ENCODE results near the gene MSANTD2.

The MSANTD2 gene

GRCh38 chr11:124800226-124800929 is at the start of gene MSANTD2:
Gene MSANTD2 (minus strand): TSS chr11:124800406. CDS start chr11:124800380, 26 bp downstream.
- peak; percentile 83 for DNase-seq

- DNase-seq: no peak
Measured at GRCh38 chr11:124846070-124846673, 46.0 kb upstream of the MSANTD2 start.

GRCh38 chr11:124844664-124845079 is 44.5 kb upstream of the MSANTD2 start:
- no peak for DNase-seq

GRCh38 chr11:124843616-124843910 is 43.4 kb upstream of the MSANTD2 start:
- no peak for DNase-seq

- no peak for DNase-seq
Measured at GRCh38 chr11:124842305-124842704, 42.1 kb upstream of the MSANTD2 start.

GRCh38 chr11:124841840-124842239 is 41.6 kb upstream of the MSANTD2 start:
- no peak for DNase-seq

GRCh38 chr11:124841201-124841600 is 41.0 kb upstream of the MSANTD2 start:
- no peak for DNase-seq

GRCh38 chr11:124840666-124841065 is 40.5 kb upstream of the MSANTD2 start:
- DNase-seq: no peak

- DNase-seq: no peak
Measured at GRCh38 chr11:124839972-124840621, 39.9 kb upstream of the MSANTD2 start.

GRCh38 chr11:124839128-124839971 is 39.1 kb upstream of the MSANTD2 start:
- DNase-seq: no peak

- no peak for DNase-seq
Measured at GRCh38 chr11:124838805-124839127, 38.6 kb upstream of the MSANTD2 start.

- DNase-seq: peak; percentile 82
Measured at GRCh38 chr11:124837491-124837856, 37.3 kb upstream of the MSANTD2 start.

GRCh38 chr11:124835918-124836317 is 35.7 kb upstream of the MSANTD2 start:
- DNase-seq: no peak

- no peak for DNase-seq
Measured at GRCh38 chr11:124834526-124835180, 34.4 kb upstream of the MSANTD2 start.

GRCh38 chr11:124832571-124832970 is 32.4 kb upstream of the MSANTD2 start:
- no peak for DNase-seq

GRCh38 chr11:124831897-124832296 is 31.7 kb upstream of the MSANTD2 start:
- no peak for DNase-seq

- no peak for DNase-seq
Measured at GRCh38 chr11:124830749-124831148, 30.5 kb upstream of the MSANTD2 start.

GRCh38 chr11:124829986-124830385 is 29.8 kb upstream of the MSANTD2 start:
- DNase-seq: no peak

GRCh38 chr11:124825876-124826275 is 25.7 kb upstream of the MSANTD2 start:
- DNase-seq: no peak

GRCh38 chr11:124823512-124824376 is 23.5 kb upstream of the MSANTD2 start:
- DNase-seq: no peak

- DNase-seq: no peak
Measured at GRCh38 chr11:124821995-124822730, 22.0 kb upstream of the MSANTD2 start.
